HG03469 (cell line): Measurements from ENCODE around the gene TLE4.
A peak's percentile ranks its signal among the peaks of the same experiment; 100 is the strongest.
"Not testable (repeated sequence)": the region's sequence is repeated elsewhere in the genome, so short reads cannot be mapped to it uniquely, and the experiment has no call there.

Experiments used
- ATAC-seq: cut with Tn5 transposase; IDR thresholded peaks from one replicate; pipeline ENCODE4 v1.9.1; 2021; ENCODE audit warnings: mild to moderate bottlenecking, moderate library complexity, moderate number of reproducible peaks; ENCODE audit not compliant: unreplicated experiment

The TLE4 gene

DNA sequence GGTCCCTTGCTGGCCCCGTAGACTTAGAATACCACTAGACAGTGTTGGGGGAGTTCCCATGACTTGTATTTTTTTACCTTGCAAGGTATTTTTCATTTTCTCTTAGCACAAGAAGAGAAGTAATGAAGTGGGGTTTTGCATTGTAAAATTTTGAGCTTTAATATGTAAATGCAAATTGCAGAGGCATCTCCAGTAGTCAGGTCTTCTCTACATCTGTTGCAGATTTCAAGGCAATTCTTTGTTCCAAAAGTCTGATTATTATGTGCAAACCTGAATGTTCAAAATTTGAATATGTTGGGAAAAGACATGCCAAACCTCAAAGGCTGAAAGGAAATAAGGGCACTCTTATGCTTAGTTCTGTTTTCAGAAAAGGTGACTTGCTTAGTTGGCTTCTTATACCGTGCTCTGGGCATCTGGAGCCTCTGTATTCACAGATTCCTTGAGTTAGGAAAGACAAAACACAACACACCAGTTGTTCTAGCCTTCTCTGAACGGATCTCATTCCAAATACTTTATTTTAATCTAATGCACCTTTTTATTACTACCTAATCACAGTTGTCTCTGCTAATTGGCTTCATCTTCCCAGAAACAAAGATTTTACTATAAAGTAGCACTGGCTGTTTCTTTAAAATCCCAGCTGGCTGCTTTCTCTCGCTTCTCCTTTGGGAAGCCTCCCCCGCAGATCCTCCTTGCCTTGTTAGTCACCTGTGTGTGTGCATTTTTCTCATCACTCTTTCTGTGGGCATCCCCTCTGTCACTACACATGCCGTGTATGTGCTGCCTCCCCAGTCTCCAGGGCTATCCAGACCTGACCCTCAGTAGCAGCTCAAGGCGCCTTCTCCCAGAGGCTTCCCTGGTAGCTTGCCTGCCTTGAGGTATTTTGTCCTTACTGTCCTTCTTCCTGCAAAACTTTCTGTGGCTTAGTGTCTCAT, 138.2 kb downstream of the TLE4 start:
- no peak for ATAC-seq

GRCh38 chr9:79711874-79712273, 140.1 kb downstream of the TLE4 start:
- ATAC-seq, result no peak

DNA sequence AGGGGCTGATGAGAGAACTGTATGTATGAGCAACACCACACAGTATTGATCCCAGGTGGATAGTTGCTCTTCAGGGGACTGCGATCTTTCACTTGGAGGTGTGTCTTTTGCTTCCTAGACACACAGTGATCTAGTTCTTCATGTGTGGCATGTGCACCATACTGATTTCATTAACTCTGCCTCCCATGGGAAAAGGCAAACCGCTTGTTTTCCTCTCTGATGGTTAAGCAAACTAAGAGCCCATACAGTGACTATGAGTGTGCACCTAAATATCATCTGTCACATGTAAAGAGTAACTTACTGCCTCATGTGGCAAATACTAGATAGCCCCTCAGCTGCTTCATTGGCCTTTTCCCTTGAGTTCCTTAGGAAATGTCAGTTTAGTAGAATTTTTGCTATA, 147.3 kb downstream of the TLE4 start:
- no peak for ATAC-seq

DNA sequence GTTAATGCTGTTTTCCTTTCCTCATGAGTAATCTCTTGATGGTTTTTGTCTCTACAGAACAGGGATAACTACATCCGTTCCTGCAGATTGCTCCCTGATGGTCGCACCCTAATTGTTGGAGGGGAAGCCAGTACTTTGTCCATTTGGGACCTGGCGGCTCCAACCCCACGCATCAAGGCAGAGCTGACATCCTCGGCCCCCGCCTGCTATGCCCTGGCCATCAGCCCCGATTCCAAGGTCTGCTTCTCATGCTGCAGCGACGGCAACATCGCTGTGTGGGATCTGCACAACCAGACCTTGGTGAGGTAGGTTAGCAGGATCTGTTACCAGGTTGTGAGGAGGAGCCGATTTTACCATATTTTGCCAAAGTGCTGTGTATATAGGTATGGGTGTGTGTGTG, 148.2 kb downstream of the TLE4 start:
- ATAC-seq, result no peak

DNA sequence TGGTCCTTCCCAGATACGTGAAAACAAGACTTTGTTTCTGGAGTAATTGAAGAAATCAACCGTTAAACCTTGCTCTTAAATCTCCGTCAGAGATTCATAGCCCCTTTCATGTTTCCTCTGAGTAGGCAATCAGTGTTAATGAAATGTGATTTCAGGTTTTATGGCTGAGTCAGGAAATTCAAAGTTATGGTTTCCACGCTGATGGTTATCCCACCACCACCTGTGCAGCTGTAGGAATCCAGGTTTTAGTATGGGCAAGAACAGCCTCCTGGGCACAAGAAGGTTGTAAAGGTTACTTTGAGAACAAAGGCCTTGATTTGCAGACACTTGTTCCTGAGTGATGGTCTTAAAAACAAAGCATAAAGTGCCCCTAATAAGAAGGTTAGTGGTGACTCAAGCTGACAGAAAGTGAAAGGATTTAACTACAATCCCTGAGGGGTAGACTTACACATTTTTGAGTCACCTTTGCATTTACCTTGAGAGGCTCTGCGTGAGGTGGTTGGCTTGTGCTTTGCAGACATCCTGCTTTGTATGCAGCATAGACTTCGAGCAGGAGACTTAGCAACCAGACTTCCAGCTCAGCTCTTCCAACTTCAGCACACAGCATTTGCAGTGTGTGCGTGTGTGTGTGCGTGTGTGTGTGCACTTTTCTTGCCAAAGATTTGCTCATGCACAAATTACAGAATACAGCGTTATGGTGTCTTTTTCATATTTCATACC, 159.6 kb downstream of the TLE4 start:
- ATAC-seq, result peak; percentile 86

DNA sequence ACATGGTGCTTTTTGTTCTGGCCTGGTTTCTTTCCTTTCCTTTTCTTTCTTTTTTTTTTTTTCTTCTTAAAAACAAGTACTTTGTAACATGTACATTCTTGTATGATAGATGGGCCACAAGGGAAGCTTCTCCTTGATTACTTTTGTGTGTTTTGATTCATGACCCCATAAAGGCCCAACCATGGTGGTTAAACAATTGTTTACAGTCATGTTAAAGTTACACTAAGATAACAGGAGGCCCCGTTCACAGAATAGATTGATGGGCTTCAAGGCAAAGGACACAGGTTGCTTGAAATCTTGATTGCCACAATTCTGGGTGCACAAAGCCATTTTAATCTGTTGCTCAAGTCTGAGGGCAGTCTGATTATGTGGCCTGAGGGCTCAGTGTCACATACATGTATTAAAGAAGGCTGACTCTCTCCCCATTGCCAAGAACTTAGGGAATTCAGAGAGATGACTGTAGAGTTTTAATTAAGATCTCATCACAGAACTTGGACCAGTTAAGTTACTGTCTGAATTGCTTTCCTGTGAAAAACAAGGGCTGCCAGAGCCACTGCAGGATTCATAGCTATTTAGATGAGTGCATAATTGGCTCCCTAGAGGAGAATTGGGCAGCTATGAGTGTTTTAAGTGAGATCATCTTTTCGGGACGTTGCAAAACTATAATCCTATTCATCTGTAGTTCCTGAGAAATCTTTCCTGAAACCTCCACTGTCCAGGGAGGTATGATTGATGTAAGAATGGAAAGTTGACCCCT, 163.4 kb downstream of the TLE4 start:
- ATAC-seq, result no peak

DNA sequence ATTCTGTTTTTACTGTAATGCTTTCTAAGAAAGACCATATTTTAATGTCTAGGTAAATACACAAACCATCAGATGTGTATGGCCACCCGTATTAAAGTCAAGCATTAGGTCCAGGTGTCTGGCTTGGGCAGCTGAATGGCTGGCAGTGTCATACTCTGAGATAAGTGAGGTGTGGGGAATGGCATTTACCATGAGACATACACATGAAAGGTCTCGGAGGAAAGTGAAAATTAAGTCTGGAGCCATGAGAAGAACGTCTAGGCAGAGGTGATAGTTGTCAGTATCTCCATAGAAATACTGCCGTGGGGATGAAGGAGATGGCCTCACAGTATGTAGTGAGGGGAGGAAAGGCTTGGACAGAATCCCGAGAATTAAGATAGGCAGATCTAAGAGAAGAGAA, 164.3 kb downstream of the TLE4 start:
- no peak for ATAC-seq

DNA sequence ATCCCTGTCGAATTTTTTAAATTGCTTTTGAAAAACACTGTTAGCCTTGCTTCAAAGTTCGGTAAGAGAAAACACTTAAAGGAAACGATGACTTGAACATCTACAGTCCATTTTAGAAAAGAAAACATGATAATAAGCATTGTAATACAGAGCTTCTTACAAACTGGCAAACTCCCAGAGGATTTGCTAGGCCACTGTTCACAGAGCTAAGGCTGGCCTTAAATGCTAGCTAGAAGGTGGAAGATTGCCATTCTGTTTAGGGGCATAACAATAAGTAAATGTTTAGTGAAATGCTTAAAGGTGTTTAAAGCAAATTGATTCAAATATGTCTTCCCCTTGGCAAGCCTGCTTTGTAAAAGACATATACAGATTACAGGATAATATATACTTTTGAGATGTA, 169.6 kb downstream of the TLE4 start:
- no peak for ATAC-seq

DNA sequence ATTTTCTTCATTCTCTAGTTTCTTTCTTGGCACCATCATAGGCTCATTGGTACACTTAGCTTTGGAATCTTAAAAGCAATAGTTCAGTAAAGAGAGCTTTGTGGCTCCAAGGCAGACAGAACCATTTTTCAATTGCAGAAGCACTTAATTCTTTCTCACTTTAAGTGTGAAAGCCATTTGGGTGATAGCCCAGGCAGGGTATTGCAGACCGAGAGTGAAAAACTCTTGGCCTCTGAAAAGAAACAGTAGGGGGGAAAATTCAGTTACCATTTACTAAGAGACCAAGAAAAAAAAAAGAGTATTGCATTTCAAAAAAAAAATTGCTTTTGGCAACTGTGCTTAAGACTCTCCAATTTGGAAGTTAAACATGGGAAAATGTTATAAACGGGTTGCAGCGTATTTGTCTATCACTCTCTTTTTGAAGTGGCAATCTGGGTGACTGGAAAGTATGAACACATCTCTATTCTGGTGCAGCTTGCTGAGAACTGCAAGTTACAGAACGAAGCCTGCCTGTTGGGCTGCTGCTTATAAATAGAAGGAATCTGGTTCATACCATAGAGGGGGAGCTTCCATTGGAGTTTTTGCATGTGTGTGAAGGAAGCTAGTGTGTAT, 170.5 kb downstream of the TLE4 start:
- ATAC-seq, result no peak

DNA sequence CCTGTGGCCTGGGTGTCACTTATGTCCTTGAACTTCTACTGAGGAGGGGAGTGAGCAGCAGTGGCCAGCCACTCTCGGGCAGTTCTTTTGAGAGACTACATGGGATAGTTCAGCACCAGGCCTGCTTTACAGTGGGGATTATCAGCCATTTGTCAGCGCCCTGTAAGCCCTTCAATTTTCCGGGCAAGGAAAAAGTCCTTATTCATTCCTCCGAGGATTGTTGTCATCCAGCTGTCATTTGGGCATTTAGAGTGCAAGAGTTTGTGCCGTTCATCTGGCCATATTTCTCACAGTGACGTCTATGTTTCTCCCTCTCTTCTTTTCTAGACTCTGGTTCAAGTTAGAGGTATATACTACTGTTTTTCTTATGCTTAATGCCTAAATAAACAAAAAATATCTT, 172.8 kb downstream of the TLE4 start:
- no peak for ATAC-seq

GRCh38 chr9:79745752-79746336, 174.1 kb downstream of the TLE4 start:
- ATAC-seq, result no peak

GRCh38 chr9:79751895-79752466, 180.2 kb downstream of the TLE4 start:
- ATAC-seq, result not testable (repeated sequence)

- ATAC-seq, result no peak
Observed at GRCh38 chr9:79756414-79756813, 184.6 kb downstream of the TLE4 start.

DNA sequence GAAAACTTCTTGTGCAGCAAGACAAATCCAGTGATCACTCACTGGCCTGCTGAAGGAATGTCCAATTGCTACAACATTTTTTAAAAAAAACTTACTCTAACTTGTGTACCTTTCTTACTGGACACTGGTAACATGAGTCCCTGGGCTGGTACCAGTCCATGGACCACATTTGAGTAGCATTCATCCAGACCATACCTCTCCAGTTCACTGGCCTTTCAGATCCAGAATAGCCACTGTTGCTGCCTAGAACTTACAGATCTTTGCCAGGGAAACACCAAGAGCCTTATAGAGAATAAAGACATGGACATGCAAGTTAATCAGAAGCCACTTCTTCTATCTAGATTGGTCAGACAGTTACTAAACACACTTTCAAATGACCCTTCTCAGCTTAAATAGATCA, 185.3 kb downstream of the TLE4 start:
- ATAC-seq, result no peak

DNA sequence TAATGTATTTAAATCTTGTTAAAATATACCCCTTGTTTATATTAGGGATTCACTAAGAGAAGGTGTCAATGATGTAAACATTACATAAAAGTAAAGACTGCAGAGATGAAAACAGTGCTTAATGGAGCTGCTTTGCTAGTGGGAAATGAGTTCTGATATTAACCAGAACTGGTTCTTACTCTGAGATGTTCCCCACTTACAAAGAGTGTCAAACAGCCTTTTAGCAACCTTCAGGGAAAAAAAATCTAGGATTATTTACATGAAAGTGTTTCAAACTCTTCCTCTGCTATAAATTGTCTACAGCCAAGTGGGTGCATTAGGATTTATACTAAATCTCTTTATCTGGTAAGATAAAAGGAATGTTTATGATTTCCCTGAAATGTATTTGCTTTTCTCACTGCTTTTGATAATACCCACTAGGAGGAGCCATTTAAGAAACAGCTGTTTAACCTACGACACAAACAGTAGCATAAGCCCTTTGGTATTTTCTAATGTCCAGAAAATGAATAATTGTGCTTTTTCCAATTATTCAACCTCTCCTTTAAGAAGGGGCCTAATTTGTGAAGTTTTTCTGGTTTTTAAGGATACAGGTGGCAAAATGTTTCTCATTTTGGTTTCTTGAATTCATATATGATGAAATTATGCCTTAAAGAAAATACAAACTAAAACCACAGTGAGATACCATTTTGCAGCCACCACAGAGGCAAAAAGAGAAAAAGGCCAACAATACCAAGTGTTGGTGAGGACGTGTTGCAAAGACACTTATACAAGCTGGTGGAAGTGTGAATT, 186.3 kb downstream of the TLE4 start:
- ATAC-seq, result no peak

DNA sequence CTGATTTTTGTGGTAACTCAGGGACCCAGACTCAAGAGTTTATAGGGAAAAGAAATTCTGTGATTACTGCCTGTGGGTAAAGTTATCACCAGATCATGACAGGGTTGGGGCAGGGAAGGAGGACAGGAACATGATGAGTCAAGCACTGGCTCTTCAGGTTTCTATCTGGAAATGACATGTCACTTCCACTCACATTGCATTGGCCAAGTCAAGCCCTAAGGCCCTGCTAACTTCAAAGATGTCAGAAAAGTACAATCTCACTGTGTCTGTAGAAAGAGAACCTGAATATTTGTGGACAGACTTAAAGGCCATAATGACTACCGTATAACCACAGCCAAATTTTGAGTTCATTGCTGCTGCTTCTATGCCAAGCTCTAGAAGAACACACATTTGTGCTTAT, 187.7 kb downstream of the TLE4 start:
- ATAC-seq, result no peak

DNA sequence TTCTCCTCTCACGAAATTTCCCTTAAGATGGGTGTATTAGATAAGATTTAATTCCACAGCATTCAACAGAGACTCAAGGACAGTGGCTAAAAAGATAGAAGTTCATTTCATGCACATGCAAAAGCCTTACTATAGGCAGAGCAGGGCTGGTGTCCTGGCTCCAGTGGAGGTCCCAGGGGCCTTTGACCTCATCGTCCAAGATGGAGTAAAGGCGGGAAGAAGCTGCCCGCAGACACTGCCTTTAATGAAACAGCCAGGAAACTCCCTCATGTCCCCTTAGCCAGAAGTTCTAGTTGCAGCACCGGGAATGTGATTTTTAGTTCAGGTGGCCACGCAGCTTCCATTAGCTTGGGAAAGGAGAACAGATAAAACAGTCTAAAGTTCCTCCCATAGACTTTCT, 190.3 kb downstream of the TLE4 start:
- ATAC-seq, result no peak

- no peak for ATAC-seq
Observed at GRCh38 chr9:79763671-79764285, 192.0 kb downstream of the TLE4 start.

- ATAC-seq, result no peak
Observed at GRCh38 chr9:79764374-79764773, 192.6 kb downstream of the TLE4 start.
